Activated CD4-positive, alpha-beta T cell treated with anti-CD3 and anti-CD28 coated beads, Interleukin-2, amount 10 ng/mL, durations not matched to agents 24 days and 14 days (primary cell): Measurements from ENCODE around the gene NAT10. TPM values are rescaled to one million over a fixed set of nuclear protein-coding genes. Genes with fewer than 3 reads are reported as not detected.
A peak's percentile ranks its signal among the peaks of the same experiment; 100 is the strongest.
"Not testable (repeated sequence)": the region's sequence is repeated elsewhere in the genome, so short reads cannot be mapped to it uniquely, and the experiment has no call there.

Experiments
- DNase-seq: peaks from one replicate; pipeline ENCODE4 v3.0.0; 2022
- H3K27ac Mint-ChIP-seq: one replicate; pipeline ENCODE4 v1.8.0; 2022; ENCODE audit warnings: mild to moderate bottlenecking, mixed read lengths
- H3K27me3 Mint-ChIP-seq: one replicate; pipeline ENCODE4 v1.8.0; 2022; ENCODE audit warnings: mixed read lengths
- H3K36me3 Mint-ChIP-seq: one replicate; pipeline ENCODE4 v1.8.0; 2022; ENCODE audit warnings: low read depth, mild to moderate bottlenecking, mixed read lengths
- H3K4me1 Mint-ChIP-seq: one replicate; pipeline ENCODE4 v1.8.0; 2021; ENCODE audit warnings: mixed read lengths
- H3K4me3 Mint-ChIP-seq: one replicate; pipeline ENCODE4 v1.8.0; 2022; ENCODE audit warnings: mild to moderate bottlenecking, moderate library complexity, mixed read lengths
- H3K9me3 Mint-ChIP-seq: one replicate; pipeline ENCODE4 v1.8.0; 2021; ENCODE audit warnings: mixed read lengths
- intact Hi-C: fragments of 100-400 bp; cut with micrococcal nuclease; formaldehyde crosslinking; loops from one replicate; pipeline ENCODE4 v1.15.1; 2023
- total RNA-seq: library from RNA; stranded (reverse); gene quantifications from 2 replicates; pipeline ENCODE4 v1.2.3, GENCODE V29; 2022

The NAT10 gene
- total RNA-seq, 1 donor from 2014 or later, result 169 TPM

DNA sequence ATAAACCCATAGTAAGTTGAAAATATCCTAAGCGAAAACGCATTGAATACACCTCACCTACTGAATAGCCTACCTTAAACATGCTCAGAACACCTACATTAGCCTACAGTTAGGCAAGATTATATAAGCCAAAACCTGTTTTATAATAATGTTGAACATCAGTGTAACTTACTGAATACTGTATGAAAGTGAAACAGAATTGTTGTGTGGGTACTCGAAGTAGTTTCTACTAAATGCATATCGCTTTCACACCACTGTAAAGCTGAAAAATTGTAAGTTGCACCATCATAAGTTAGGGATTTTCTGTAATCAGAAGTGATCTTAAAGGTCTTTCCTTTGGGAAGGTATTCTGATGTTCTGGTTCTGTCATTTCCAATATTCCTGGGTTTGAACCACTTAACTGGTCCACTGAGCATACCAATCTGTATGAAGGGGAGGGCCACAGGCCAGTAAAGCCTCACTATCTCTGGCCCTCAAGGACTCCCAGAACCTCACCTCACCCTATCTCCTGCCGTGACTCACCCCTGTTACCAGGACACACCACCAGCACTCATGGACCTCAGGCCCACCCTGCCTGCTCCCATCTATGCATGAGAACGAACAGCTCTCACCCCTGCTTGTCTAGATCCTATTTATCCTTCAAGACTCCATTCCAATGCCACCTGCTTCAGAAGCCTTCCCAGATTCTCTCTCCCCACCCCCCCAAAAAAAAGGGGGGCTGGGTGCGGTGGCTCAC is 70.0 kb downstream of the NAT10 start:
- intact Hi-C loops, result loop anchor here (2.0 to 10.0 kb wide), 2 partner anchors 179 to 289 kb away; no protein-coding TSS in a partner anchor
- H3K27ac Mint-ChIP-seq, result no peak overlapping the region
- DNase-seq, result no peak
- H3K4me3 Mint-ChIP-seq, result peak overlapping the region; percentile 79
- H3K36me3 Mint-ChIP-seq, result no peaks in the 10 kb centered on the region
- peaks cover 22% of the 10 kb centered on the region for H3K4me1 Mint-ChIP-seq
- no peaks in the 10 kb centered on the region for H3K9me3 Mint-ChIP-seq
- peaks cover 7% of the 10 kb centered on the region for H3K27me3 Mint-ChIP-seq

DNA sequence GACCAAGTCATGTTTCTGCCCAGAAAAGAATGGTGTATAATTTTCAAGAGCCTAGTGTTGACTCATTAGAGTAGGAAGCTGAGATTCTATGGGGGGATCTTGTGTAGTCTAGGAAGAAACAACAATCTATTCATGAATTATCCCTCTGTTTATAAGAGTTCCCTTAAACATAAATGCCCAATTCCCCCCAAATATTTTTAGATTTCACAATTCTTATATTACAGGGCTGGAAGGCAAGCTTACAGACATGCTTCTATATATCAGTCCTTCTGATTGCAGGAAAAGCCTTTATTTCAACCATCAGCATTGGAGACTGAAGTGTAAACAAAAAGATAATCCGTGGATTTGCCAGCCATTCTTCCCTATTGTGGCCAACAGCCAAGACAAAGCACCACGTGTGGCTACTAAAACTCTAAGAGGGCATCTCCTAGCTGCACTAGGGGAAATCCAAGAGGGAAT is 71.4 kb downstream of the NAT10 start:
- no peak for DNase-seq
- Mint-ChIP-seq H3K9me3 (no peaks in the 10 kb centered on the region), H3K27me3 (peaks cover 7% of the 10 kb centered on the region), H3K36me3 (no peaks in the 10 kb centered on the region), H3K4me3 (no peak overlapping the region), H3K4me1 (peaks cover 29% of the 10 kb centered on the region), H3K27ac (no peak overlapping the region)
- intact Hi-C loops, result loop anchor here (10.0 kb wide), 1 partner anchor 288 kb away; no protein-coding TSS in a partner anchor

DNA sequence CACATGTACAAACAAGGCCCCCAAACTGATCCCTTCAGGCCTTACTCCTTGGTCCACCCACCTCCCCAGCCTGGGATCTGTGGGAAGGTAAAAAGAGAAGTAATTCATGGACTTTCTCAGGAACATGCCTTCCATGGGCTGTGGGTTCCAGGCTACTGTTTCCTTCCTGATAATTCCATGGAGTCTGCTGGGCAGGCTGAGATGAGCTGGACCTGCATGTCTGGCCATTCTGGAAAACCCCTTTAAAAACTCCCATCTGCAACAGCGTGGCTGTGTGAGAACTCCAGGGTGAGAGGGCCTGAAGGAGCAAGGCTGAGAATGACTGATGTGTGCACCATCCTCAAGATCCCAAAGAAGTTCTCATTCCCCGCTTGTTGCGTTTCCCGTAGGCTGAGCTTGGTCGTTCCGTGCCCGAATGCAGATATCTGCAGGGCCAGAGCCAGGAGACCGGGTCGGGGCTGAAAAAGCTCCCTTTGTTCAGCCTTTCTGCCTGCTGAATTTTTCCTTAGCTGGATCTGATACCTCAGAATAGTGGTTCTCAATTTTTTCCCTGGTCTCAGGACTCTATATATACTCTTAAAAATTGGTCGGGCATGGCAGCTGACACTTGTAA is 72.9 kb downstream of the NAT10 start:
- Mint-ChIP-seq H3K27me3 (peaks cover 5% of the 10 kb centered on the region), H3K36me3 (no peaks in the 10 kb centered on the region), H3K9me3 (no peaks in the 10 kb centered on the region), H3K27ac (no peak overlapping the region), H3K4me3 (no peak overlapping the region), H3K4me1 (peaks cover 38% of the 10 kb centered on the region)
- intact Hi-C loops, result loop anchor here (10.0 kb wide), 1 partner anchor 286 kb away; no protein-coding TSS in a partner anchor
- DNase-seq, result no peak

DNA sequence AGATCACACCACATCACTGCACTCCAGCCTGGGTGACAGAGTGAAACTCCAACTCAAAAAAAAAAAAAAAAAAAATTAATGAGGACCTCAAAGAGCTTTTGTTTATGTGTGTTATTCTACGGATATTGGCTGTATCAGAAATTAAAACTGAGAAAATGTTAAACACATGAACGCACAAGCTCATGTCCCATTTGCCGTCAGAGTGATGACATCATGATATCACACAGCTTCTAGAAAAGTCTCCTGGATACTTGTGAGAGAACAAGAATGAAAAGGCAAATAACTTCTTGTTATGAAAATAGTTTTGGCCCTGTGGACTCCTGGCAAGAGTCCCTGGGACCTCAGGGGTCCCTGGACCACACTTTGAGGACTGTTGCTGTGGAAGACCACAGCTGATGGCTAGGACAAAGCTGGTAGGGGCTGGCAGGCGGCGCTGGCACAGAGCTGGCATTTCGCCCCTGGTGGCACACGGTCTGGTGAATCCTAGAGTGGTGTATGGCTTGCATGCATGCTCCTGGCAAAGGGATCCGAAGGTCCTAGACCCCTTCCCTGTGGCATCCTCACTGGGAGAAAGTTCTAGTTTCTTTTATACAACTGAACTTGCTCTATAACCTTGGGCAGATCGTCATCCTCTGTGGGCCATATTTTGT is 73.7 kb downstream of the NAT10 start:
- no peak for DNase-seq
- intact Hi-C loops, result loop anchor here (10.0 kb wide), 1 partner anchor 286 kb away; no protein-coding TSS in a partner anchor
- H3K4me3 Mint-ChIP-seq, result no peak overlapping the region
- H3K27me3 Mint-ChIP-seq, result peaks cover 5% of the 10 kb centered on the region
- H3K4me1 Mint-ChIP-seq, result peaks cover 38% of the 10 kb centered on the region
- peaks cover 2% of the 10 kb centered on the region for H3K36me3 Mint-ChIP-seq
- H3K9me3 Mint-ChIP-seq, result no peaks in the 10 kb centered on the region
- no peak overlapping the region for H3K27ac Mint-ChIP-seq

DNA sequence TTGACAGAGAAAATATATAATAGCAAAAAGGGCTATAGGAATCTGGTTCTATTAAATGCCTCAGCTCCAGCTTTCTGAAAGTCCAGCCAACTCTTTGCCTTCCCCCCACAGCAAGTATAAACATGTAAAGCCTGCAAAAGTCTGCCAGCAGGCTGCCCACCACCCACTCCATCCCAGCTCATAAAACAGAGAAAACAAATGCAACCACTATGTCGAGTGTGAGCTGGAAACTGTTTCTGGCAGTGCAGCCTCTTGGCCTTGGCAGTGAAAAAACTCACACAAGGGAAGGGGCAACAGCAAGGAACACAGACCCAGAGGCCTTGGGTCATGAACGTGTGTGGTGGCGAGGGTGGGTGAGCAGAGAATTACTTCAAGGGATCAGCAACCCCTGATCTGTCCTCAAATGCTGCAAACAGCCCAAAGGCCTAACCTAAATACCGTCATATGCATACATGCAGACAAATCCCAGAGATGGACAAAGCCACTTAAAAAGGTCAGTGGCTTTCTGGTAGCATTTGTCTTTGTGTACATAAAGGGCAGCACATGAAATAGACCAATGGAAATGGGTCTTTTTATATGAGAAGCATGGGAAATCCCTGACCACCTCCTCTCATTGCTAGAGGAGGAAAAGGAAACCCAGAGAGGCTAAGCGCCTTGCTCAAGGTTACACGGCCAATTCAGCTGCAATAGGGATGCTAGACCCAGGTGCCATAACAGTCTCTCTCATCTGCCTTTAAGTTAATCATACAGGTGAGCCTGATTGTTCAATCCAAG is 74.8 kb downstream of the NAT10 start:
- Mint-ChIP-seq H3K27ac (no peak overlapping the region), H3K27me3 (peaks cover 5% of the 10 kb centered on the region), H3K9me3 (no peaks in the 10 kb centered on the region), H3K36me3 (peaks cover 2% of the 10 kb centered on the region), H3K4me3 (no peak overlapping the region), H3K4me1 (peaks cover 33% of the 10 kb centered on the region)
- DNase-seq, result no peak
- intact Hi-C loops, result no loop called here

DNA sequence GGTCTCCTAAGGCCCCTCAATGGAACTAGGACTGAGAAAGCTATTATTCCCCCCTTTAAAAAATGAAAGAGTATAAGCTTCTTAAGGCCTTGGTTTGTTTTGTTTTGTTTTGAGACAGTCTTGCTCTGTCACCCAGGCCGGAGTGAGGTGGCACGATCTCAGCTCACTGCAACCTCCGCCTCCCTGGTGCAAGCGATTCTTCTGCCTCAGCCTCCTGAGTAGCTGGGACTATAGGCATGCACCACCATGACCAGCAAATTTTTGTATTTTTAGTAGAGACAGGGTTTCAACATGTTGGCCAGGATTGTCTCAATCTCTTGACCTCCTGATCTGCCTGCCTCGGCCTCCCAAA is 75.4 kb downstream of the NAT10 start:
- Mint-ChIP-seq H3K4me1 (peaks cover 28% of the 10 kb centered on the region), H3K27ac (peak overlapping the region; percentile 2)
- H3K27me3 Mint-ChIP-seq, DNase-seq, intact Hi-C loops, H3K36me3 Mint-ChIP-seq, H3K4me3 Mint-ChIP-seq, H3K9me3 Mint-ChIP-seq: not testable (repeated sequence)

DNA sequence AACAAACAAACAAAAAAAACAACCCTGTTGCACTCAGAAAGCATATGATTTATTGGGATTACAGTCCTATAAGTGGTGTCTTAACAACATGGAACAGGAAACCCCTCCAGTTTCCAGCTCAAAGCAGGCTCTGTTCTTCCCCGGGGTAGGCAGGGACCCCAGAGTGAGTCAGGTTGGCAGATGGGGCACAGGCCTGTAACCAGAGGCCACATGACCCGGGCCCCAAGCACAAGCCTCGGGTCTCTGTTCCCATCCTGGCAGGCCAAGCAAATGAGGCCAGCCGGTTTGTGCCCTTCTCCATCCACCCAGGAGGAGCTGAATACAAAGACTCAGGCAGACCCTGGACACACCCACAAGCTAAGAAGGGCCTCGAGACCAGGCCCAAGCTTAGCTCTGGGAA is 75.8 kb downstream of the NAT10 start:
- Mint-ChIP-seq H3K9me3 (no peaks in the 10 kb centered on the region), H3K27me3 (peaks cover 5% of the 10 kb centered on the region), H3K36me3 (peaks cover 2% of the 10 kb centered on the region), H3K4me1 (peaks cover 26% of the 10 kb centered on the region), H3K4me3 (no peak overlapping the region), H3K27ac (peak overlapping the region; percentile 2)
- DNase-seq, result no peak
- intact Hi-C loops, result no loop called here

DNA sequence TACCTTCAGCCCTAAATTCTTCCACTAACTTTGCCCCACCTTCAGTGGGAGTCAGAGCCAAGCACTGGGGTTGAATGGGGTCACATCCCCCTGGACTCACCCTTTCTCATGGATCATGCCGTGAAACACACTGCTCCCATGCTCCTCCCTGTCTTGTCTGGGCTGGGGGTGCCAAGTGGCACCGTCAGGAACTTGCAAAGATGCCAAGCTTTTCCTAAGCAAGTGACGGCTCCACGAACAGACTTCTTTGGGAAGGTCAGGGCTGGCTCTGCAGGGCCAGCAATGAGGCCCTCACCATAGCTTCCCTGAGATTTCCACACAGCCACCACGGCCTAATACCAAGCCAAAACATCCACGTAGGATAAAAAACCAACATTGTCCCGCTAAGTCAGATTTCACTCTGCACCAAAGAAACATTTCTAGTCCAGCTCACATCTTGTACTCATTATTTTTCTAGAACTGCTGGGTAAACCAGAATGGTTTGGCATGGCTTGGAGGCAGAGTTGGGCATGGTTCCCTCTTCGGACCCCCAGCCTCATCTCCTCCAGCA is 76.5 kb downstream of the NAT10 start:
- Mint-ChIP-seq H3K27ac (no peak overlapping the region), H3K4me3 (no peak overlapping the region), H3K4me1 (peaks cover 23% of the 10 kb centered on the region), H3K27me3 (no peaks in the 10 kb centered on the region), H3K36me3 (peaks cover 2% of the 10 kb centered on the region), H3K9me3 (no peaks in the 10 kb centered on the region)
- intact Hi-C loops, result no loop called here
- DNase-seq, result no peak

DNA sequence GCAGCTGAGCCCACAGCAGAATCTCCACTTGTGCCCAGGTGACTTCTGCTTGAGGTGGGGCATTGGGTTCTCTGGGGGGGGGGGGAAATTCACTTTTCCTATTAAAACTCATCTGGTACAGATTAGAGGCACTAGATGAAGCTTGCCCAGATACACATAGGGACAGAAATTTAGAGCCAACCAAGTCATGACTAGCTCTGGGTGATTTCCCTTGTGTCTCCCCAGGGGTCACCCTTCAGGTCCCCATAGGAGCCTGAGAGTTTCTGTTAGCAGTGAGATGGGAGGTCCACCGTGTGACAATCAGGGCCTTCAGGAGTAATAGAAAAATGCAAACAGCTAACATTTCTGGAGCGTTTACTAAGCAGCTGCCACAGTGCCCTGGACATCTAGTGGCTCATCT is 77.0 kb downstream of the NAT10 start:
- Mint-ChIP-seq H3K4me3 (no peak overlapping the region), H3K27ac (no peak overlapping the region), H3K9me3 (no peaks in the 10 kb centered on the region), H3K36me3 (peaks cover 2% of the 10 kb centered on the region), H3K4me1 (peaks cover 23% of the 10 kb centered on the region), H3K27me3 (no peaks in the 10 kb centered on the region)
- DNase-seq, result no peak
- intact Hi-C loops, result no loop called here

DNA sequence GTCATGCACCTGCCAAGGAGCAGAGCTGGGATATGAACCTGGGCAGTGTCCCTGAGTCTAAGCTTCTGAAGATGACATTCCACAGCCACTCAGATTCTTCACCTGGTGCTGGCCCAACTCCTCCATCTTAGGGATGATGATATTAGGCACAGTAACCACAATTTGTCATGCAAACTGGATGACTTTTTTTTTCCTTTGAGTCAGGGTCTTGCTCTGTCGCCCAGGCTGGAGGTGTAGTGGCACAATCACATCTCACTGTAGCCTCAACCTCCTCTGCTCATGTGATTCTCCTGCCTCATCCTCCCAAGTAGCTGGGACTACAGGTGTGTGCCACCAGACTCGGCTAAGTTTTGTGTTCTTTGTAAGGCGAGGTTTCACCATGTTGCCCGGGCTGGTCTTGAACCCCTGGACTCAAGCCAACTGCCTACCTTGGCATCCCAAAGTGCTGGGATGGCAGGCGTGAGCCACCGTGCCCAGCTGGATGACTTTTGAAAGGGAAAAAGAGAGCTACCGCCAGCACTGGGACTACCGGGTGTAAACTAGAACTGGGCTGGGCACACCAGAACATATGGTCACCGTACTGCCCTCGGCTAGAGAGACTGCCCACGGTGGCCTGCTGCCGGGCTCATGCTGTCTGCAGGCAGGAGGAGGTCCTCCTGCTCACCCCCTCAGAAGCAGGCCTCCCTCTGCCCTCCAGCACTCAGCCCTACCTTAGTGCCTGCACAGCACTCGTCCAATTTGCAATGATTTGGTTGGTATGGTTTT is 77.7 kb downstream of the NAT10 start:
- intact Hi-C loops, result no loop called here

DNA sequence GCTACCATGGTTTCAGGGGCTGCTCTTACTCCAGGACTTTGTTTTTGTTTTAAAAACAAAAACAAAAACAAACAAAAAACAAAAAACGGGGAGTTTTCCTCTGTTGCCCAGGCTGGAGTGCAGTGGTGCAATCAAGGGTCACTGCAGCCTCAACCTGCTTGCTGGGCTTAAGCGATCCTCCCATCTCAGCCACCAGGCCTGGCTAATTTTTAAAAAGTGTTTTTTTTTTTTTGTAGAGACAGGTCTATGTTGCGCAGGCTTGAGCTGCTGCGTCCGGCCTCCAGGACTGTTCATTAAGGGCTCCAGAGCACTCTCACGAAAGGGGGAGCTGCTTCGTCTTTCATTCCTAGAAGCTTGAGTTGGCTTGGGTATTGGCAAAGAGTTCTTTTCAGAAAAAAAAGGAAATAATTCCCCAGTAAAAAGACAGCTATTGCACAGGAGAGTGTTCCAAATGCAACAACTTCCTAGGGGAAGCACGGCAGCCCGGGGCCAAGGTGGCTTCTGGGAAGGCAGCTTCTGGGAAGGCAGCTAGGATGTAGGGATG is 78.5 kb downstream of the NAT10 start:
- intact Hi-C loops, result no loop called here
- no peak for DNase-seq
- no peak overlapping the region for H3K27ac Mint-ChIP-seq
- peaks cover 5% of the 10 kb centered on the region for H3K27me3 Mint-ChIP-seq
- H3K4me3 Mint-ChIP-seq, result no peak overlapping the region
- H3K36me3 Mint-ChIP-seq, result peaks cover 2% of the 10 kb centered on the region
- no peaks in the 10 kb centered on the region for H3K9me3 Mint-ChIP-seq
- H3K4me1 Mint-ChIP-seq, result peaks cover 23% of the 10 kb centered on the region

More for the DNA sequence above, 77.7 kb downstream of the NAT10 start:
- H3K4me1 Mint-ChIP-seq, result peaks cover 23% of the 10 kb centered on the region
- DNase-seq, result no peak
- H3K27ac Mint-ChIP-seq, result no peak overlapping the region
- peaks cover 2% of the 10 kb centered on the region for H3K27me3 Mint-ChIP-seq
- peaks cover 2% of the 10 kb centered on the region for H3K36me3 Mint-ChIP-seq
- H3K9me3 Mint-ChIP-seq, result no peaks in the 10 kb centered on the region
- no peak overlapping the region for H3K4me3 Mint-ChIP-seq

DNA sequence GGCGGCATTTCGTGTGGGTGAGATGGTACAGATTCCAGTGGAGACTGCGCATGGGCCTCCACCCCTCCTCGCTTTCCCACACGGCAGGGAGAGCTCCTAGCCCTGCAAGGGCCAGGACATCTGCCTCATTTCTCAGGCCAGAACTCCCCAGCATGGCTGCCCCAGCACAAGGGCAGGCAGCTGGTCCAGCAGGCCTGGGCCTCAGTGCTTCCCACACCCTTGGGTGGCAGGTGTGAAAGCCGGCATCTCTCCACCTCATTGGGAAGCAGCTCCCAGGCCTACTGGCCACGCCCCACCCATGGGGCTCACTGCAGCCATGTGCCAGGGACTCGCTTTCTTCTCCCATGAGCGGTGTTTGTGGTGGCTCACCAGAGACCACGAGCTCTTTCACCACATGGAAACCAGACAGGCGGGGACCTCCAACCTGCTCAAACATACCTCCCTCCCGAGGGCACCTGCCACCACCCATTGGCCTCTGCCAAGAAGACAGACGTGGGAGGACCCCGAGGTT is 79.1 kb downstream of the NAT10 start:
- no peaks in the 10 kb centered on the region for H3K9me3 Mint-ChIP-seq
- H3K27ac Mint-ChIP-seq, result no peak overlapping the region
- peaks cover 7% of the 10 kb centered on the region for H3K27me3 Mint-ChIP-seq
- H3K4me3 Mint-ChIP-seq, result no peak overlapping the region
- intact Hi-C loops, result no loop called here
- peaks cover 2% of the 10 kb centered on the region for H3K36me3 Mint-ChIP-seq
- peaks cover 23% of the 10 kb centered on the region for H3K4me1 Mint-ChIP-seq
- DNase-seq, result no peak
